K562 (cell line): Measurements from ENCODE around the gene GLRX2. TPM values are rescaled to one million over a fixed set of nuclear protein-coding genes. Genes with fewer than 3 reads are reported as not detected.

ENCODE experiments used
- BDP1 ChIP-seq: IDR thresholded peaks from 3 replicates; pipeline ENCODE4 v1.6.1; 2011; ENCODE audit not compliant: insufficient read length, insufficient read depth
- ELF2 ChIP-seq: fragments of 250-450 bp; sonication (Bioruptor Pico); IDR thresholded peaks from 2 replicates; pipeline ENCODE4 v1.5.0; 2021; ENCODE audit warnings: mild to moderate bottlenecking
- ETV6 ChIP-seq, 3 experiments: fragments of 150-350 bp in 1 of 3; sonication (generic) in 1 of 3; formaldehyde crosslinking in 1 of 3; IDR thresholded peaks; 2 replicates each; pipeline versions ENCODE4 v1.6.1 to v1.8.0; 2014 to 2022; ENCODE audit warnings: borderline replicate concordance in 2 of 3, low read depth in 2 of 3, antibody characterized with exemption in 1 of 3, low read length in 1 of 3, mild to moderate bottlenecking in 1 of 3, missing genetic modification reagents in 1 of 3
- EZH2 ChIP-seq: IDR thresholded peaks from 2 replicates; pipeline ENCODE4 v1.6.1; 2012; ENCODE audit warnings: low read depth, mild to moderate bottlenecking, inconsistent platforms, low read length, borderline replicate concordance
- GABPA ChIP-seq: fragments of 200-800 bp; sonication (Bioruptor generic); conservative IDR thresholded peaks from 2 replicates; pipeline ENCODE4 v1.6.1; 2016; ENCODE audit warnings: low read depth, missing genetic modification characterization, missing compliant biosample characterization
- GTF2A2 ChIP-seq: IDR thresholded peaks from 2 replicates; pipeline ENCODE4 v1.6.1; 2016; ENCODE audit warnings: mild to moderate bottlenecking, missing genetic modification characterization, missing compliant biosample characterization
- HNRNPLL ChIP-seq: fragments of 200-400 bp; formaldehyde crosslinking; IDR thresholded peaks from 2 replicates; pipeline ENCODE4 v1.6.1; 2017; ENCODE audit warnings: low read length, low read depth, mild to moderate bottlenecking; ENCODE audit not compliant: poor library complexity, severe bottlenecking
- JUND ChIP-seq, 2 experiments: IDR thresholded peaks; 2 replicates in 1 of 2; 3 replicates in 1 of 2; pipeline ENCODE4 v1.6.1; 2011; ENCODE audit warnings: borderline replicate concordance in 2 of 2, low read depth in 2 of 2, low read length in 2 of 2, improper control_type of control experiment in 1 of 2, missing biosample characterization in 1 of 2, missing genetic modification characterization in 1 of 2, missing genetic modification reagents in 1 of 2
- RBM17 ChIP-seq: fragments of 200-400 bp; formaldehyde crosslinking; IDR thresholded peaks from 2 replicates; pipeline ENCODE4 v1.6.1; 2017; ENCODE audit warnings: low read depth, mild to moderate bottlenecking, low read length, borderline replicate concordance
- RREB1 ChIP-seq: fragments of 250-450 bp; sonication (Bioruptor Pico); IDR thresholded peaks from 2 replicates; pipeline ENCODE4 v1.4.0; 2020
- SREBF1 ChIP-seq: fragments of 150-350 bp; IDR thresholded peaks from 2 replicates; pipeline ENCODE4 v1.6.1; 2014; ENCODE audit warnings: antibody characterized with exemption, low read depth, low read length, borderline replicate concordance
- SRSF3 ChIP-seq: fragments of 200-400 bp; formaldehyde crosslinking; IDR thresholded peaks from 2 replicates; pipeline ENCODE4 v1.6.1; 2016; ENCODE audit warnings: mild to moderate bottlenecking, low read length, moderate library complexity; ENCODE audit not compliant: insufficient read depth
- STAT5A ChIP-seq: IDR thresholded peaks from 2 replicates; pipeline ENCODE4 v1.6.1; 2012; ENCODE audit warnings: low read length, inconsistent platforms, borderline replicate concordance
- TOE1 ChIP-seq, 2 experiments: fragments of 450-650 bp in 1 of 2; sonication (generic) in 1 of 2; formaldehyde crosslinking in 1 of 2; IDR thresholded peaks; 2 replicates each; pipeline versions ENCODE4 v1.7.1 to v1.8.0; 2016 to 2022; ENCODE audit warnings: borderline replicate concordance in 2 of 2, mild to moderate bottlenecking in 2 of 2, antibody characterized with exemption in 1 of 2, inconsistent platforms in 1 of 2, low read depth in 1 of 2, missing genetic modification reagents in 1 of 2, moderate library complexity in 1 of 2
- ZC3H11A ChIP-seq: IDR thresholded peaks from 2 replicates; pipeline ENCODE4 v1.6.1; 2012; ENCODE audit warnings: low read depth, low read length, improper control_type of control experiment
- ZKSCAN3 ChIP-seq: fragments of 250-450 bp; sonication (Bioruptor Pico); IDR thresholded peaks from 2 replicates; pipeline ENCODE4 v1.4.0; 2020
- ZNF511 ChIP-seq: sonication (generic); formaldehyde crosslinking; IDR thresholded peaks from 2 replicates; pipeline ENCODE4 v1.8.0; 2022; ENCODE audit warnings: mild to moderate bottlenecking, missing genetic modification reagents
- polyA plus RNA-seq, 8 experiments: library from polyadenylated mRNA; depleted of rRNA in 4 of 8; stranded (reverse) in 5 of 8; unstranded in 3 of 8; fragments of >200 nt; fragmentation: Nextera tagmentation in 2 of 8; fragmentation: Illumina TruSeq in 1 of 8; extraction: Ambion mirVana in 2 of 8; extraction: Trizol in 1 of 8; gene quantifications; 2 replicates each; pipeline versions ENCODE4 v1.2.1 to v1.2.3, GENCODE V29; 2011 to 2014; ENCODE audit warnings: inconsistent platforms in 1 of 8, missing spikeins in 1 of 8
- total RNA-seq, 7 experiments: library from RNA; depleted of rRNA in 6 of 7; stranded (reverse); fragments of >200 nt in 6 of 7; fragmentation: Illumina TruSeq in 2 of 7; extraction: Trizol in 2 of 7; gene quantifications; 2 replicates each; pipeline versions ENCODE4 v1.2.1 to v1.2.3, GENCODE V29; 2011 to 2021; ENCODE audit warnings: low replicate concordance in 1 of 7
- TF ChIP-seq, protein P1 (sequence below): fragments of 250-450 bp; sonication (Bioruptor Pico); IDR thresholded peaks from 2 replicates; pipeline ENCODE4 v1.5.0; 2021

Gene GLRX2
- total and polyA plus RNA-seq, 9 of the 15 experiments (the other 6 are each of a cell fraction or from before 2014, with no cell fraction given), result 13.3 to 82.6 (median 55.1) TPM

GRCh38 chr1:193121616-193122593, 16.7 kb upstream of the GLRX2 start, which contains the start of gene CDC73 (continued):
- TF ChIP-seq ETV6 (IDR thresholded peaks at IDR 0.05; ENCODE audit: borderline replicate concordance in 1 of 2, low read depth in 2 of 2, low read length in 1 of 2) (no peak; a peak in 1 of 4 replicates), ETV6 (CRISPR knock-in tag; IDR thresholded peaks at IDR 0.05; ENCODE audit: borderline replicate concordance) (no peak), ZC3H11A (no peak), SRSF3 (no peak), ZNF511 (CRISPR knock-in tag) (peak; percentile 75; the same call in 1 of the 2 replicates), BDP1 (no peak), GABPA (tag) (peak; percentile 38; the same call in 1 of the 2 replicates), ELF2 (CRISPR knock-in tag) (no peak), ZKSCAN3 (CRISPR knock-in tag) (no peak), SREBF1 (no peak), STAT5A (no peak; the same call in 1 of the 2 replicates), TOE1 (IDR thresholded peaks at IDR 0.05; ENCODE audit: borderline replicate concordance) (peak; percentile 66; the same call in 1 of the 2 replicates), TOE1 (CRISPR knock-in tag; IDR thresholded peaks at IDR 0.05; ENCODE audit: borderline replicate concordance, low read depth) (no peak), RREB1 (CRISPR knock-in tag) (peak; percentile 12), EZH2 (no peak), JUND (IDR thresholded peaks at IDR 0.05; ENCODE audit: borderline replicate concordance, low read depth, low read length) (peak; percentile 68), JUND (tag; IDR thresholded peaks at IDR 0.05; ENCODE audit: borderline replicate concordance, low read depth, low read length) (peak; percentile 72; the same call in 2 of the 3 replicates), GTF2A2 (tag) (no peak), HNRNPLL (peak; percentile 90), RBM17 (no peak)
- TF ChIP-seq, protein P1, sequence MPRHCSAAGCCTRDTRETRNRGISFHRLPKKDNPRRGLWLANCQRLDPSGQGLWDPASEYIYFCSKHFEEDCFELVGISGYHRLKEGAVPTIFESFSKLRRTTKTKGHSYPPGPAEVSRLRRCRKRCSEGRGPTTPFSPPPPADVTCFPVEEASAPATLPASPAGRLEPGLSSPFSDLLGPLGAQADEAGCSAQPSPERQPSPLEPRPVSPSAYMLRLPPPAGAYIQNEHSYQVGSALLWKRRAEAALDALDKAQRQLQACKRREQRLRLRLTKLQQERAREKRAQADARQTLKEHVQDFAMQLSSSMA (CRISPR knock-in tag), result no peak
